HG03439 (cell line): ENCODE measurements around the gene KCNIP3.

Experiments
- ATAC-seq: cut with Tn5 transposase; IDR thresholded peaks from one replicate; pipeline ENCODE4 v1.9.1; 2021; ENCODE audit warnings: mild to moderate bottlenecking, moderate library complexity; ENCODE audit not compliant: unreplicated experiment

The KCNIP3 gene

GRCh38 chr2:95326433-95327140, 29.4 kb downstream of the KCNIP3 start:
- no peak for ATAC-seq

DNA sequence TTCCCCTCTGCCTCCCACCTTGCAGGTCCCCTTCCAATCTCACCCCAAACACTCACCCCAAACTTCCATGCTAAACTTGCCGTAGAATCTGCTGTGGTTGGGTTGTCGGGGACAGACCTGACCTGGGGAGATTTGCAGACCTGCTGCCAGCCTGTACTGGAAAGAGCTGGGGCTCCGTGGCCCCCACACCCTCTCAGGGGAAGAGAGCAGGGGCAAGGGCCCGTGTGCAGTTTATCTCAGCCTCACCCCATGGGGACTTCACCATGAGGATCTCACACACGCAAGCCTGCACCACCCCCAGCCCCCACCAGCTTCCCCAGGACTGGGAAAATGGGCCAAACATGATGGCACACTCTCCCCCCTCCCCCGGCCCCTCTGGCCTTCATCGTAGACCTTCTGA, 30.7 kb downstream of the KCNIP3 start:
- no peak for ATAC-seq

DNA sequence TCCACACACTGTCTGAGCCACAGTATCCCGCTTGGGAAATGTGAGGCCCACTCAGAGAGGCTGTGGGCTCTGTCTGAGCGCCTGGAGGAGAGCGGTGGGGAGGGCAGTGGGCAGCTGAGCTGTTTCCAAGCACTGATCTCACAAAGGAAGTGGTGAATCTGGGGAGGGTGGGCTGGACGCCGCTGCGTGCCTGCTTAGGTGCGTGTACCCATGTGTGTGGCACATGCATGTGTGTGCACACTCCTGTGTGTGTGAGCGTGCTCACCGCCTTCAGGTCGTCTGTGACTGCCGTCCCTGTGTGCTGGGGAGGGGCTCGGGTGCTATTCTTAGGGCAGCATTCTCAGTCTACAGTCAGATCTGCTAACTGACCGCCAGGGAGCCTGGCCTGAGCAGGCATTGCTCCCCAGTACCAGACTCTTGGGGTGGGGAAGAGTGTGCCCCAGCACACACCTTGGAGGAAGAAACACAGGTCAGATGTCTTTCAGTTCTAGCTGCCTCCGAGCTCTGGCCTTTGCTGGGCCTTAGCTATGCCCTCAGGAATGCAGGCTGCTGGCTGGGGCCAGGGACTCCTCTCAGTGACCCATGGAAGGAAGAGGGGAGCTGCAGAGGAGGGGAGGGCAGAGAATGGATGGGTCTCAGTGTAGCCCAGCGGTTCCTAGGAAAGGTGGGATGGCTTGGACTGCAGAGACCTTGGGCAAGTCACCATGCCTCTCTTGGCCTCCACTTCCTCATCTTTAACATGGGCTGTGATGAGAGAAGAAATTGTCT, 31.4 kb downstream of the KCNIP3 start:
- no peak for ATAC-seq

- no peak for ATAC-seq
These were observed 32.3 kb downstream of the KCNIP3 start for GRCh38 chr2:95329401-95329800.

DNA sequence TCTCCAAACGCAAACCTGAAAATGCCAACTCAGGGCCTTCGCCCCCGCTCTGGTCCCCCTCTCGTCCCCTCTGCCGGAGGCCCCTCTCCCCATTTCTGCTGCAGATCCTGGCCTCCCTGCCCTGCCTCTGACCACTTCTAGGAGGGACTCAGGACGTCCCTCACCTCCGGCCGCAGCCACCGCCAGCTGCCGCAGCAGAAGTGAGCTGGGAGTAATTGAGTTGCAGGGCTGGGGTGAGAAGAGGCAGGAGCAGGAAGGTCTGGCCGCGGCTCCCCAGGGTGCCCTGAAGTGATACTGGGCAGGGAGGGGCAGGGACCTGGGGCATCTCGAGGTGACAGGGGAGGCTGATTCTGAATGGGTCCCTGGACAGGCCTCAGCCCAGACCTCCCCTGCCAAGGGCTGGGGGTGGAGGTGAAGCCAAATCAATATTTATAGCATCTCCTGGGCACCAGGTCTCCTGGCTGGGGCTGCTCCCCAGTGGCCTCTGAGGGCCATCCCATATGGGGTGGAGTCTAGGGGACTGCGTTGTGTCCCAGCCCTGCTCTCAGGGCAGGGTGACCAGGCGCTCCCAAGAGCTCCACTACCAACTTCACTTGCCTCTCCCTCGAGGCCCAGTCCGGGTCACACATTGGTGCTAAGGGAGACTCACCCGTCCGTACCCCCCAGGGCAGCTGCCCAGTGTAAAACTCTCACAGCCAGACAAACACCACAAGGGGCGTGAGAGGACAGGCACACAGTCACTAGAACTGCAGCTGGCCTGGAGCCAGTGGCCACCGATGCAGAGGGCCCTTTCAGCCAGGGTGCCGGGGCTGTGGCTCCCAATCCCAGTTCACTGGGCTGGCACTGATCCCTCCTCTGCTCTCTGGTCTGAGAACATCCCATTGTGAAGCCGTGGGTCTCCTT, 33.0 kb downstream of the KCNIP3 start:
- ATAC-seq, result no peak

DNA sequence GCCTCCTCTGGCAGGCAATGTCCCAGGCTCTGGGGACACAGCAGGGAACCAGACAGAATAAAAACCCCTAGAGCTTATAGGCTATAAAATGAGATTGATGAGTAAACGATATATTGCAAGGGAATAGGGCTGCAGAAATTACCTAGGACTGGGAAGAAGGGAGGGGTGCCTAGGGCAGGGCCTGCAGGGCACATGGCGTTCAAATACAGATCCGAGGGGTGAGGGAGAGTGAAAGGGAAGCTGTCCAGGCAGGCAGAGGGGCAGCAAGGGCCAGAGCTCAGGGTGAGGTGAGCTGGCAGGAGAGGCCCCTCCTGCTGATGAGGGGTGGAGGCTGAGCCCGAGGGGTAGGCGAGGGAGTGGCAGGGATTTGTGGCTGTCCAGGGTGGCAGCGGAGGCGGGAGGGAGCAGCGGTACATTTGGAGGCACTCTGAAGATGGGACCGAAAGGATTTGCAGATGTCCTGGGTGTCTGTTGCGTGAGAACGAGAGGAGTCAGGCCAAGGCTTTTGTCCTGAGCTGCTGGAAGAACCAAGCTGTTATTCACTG, 33.7 kb downstream of the KCNIP3 start:
- ATAC-seq, result no peak

DNA sequence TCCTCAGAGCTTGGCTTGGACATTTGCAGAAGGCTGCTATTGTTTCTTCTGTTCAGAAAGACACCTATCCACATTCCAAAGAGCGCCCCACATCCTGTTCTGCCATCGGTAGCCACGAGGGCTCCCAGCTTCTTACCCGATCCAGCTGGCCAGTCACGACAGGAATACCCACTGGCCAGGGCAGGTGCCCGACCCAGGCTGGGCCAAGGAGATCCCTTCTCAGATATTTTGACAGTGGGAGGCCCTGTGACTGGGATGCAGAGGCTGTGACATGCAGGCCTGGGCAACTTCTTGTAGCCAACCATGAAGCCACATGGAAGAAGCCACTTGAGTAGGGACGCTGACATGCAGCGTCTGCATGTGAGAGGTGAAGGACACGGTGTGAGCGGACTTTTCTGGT, 34.5 kb downstream of the KCNIP3 start:
- ATAC-seq, result no peak

GRCh38 chr2:95332036-95332435, 34.9 kb downstream of the KCNIP3 start:
- ATAC-seq, result no peak

DNA sequence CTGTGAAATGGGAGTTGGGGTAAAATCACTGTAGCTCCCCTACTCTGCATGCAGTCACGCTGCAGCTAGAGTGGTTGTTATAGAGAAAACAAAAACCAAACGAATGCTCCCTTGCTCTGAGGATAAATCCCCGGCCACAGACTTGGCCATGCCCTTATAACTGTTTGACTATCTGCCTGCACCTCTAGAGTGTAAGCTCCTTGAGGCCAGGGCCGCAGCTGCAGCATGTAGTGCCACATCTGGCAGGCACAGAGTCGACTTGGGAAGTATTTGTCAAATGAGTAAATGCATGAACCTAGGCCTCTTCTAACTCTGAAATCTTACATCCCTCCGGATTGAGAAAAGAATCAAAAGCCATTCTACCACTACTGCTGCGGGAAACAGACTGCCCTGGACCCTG, 35.9 kb downstream of the KCNIP3 start:
- ATAC-seq, result no peak

- ATAC-seq, result no peak
These were observed 36.8 kb downstream of the KCNIP3 start for GRCh38 chr2:95333888-95334338.

DNA sequence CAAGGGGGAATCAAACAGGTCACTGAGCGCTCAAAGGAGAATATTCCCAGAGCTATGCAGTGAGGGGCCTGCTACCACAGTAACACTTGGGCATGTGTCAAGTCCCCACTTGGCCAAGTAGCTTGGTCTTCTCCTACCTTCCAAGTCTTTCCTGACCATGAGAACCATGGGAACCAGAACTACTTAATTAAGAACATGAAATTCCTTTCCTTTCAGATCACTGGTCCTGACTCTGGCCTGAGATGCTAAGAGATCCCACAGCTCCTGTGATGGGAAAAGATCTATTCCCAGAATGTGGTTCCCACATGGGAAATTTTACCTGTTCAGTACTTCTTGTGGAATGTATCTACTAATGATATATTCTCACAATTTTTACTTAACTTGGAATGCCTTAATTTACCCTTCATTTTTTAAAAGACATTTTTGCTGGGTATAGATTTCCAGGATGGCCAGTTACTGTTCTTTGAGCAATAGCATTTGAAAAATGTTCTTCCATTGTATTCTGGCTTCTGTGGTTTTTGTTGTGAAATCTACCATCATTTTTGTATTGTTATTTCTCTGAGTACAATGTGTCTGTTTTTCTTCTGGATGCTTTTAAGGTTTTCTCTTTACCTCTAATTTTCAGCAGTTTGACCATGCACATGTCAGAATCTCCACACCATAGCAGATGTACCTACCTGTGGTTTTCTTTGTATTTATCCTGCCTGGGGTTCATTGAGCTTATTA, 37.9 kb downstream of the KCNIP3 start:
- no peak for ATAC-seq

- ATAC-seq, result no peak
These were observed 39.3 kb downstream of the KCNIP3 start for GRCh38 chr2:95336406-95336805.

- no peak for ATAC-seq
These were observed 40.7 kb downstream of the KCNIP3 start for GRCh38 chr2:95337829-95338228.

DNA sequence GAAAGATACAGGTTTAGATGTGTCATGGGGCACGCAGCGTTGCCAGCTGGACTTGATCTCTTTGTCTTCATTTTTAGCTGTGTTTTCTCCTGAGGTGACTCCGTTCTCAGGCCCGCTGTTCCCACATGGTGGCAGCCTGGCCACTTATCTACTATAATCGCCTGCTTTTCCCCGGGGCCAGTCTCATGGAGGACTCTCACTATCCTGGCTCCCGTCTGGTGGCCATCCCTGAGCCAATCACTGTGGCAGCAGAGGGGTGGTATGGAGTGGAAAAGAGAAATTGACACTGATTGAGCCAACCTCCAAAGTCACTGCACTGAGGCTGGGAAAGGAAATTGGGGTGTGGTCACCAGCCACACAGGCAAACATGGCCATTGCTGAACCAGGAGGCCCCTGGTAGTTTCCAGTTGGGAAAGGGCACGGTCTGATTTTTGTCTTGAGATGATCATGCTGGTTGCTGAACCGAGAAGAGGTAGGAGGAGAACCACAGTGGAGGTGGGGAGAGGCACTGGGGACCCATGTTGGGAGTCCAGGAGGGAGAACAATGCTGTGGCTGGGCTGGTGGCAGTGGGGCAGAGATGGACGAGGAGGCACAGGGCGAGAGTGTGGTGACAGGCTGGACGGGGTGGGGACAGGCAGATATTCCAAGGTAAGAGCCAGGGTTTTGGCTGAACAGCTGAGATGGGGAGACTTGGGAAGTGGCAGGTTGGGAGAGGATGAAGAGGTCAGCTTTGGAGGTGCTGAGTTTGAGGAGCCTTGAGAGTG, 45.6 kb downstream of the KCNIP3 start:
- no peak for ATAC-seq

GRCh38 chr2:95343429-95344214, 46.5 kb downstream of the KCNIP3 start:
- no peak for ATAC-seq

- no peak for ATAC-seq
These were observed 47.1 kb downstream of the KCNIP3 start for GRCh38 chr2:95344215-95344583.

DNA sequence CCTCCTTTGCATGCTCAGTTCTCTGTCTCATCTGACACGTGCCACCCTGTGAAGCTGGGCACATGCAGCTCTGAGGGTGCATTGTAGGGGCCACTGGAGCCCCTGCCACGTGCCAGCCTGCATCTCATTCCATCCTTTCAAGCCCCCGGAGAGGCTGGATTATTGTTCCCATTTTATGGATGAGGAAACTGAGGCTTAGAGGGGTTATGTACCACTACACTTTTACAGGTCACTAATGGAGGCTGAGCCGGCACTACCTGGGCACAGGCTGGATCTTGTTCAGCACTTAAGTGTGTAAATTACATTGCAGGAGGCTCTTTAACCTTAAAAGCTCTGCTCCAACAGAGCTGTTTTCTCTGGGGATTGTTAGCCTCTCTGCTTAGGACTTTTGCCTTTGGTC, 47.5 kb downstream of the KCNIP3 start:
- no peak for ATAC-seq

- ATAC-seq, result no peak
These were observed 48.0 kb downstream of the KCNIP3 start for GRCh38 chr2:95345081-95345562.
